Gastrocnemius medialis (tissue), 4 donors: ENCODE measurements around the gene ARHGAP35. TPM values are rescaled to one million over a fixed set of nuclear protein-coding genes. Genes with fewer than 3 reads are reported as not detected.
A peak's percentile ranks its signal among the peaks of the same experiment; 100 is the strongest.
"Not testable (repeated sequence)": the region's sequence is repeated elsewhere in the genome, so short reads cannot be mapped to it uniquely, and the experiment has no call there.

Experiments
- ATAC-seq, 2 donors: fragments of 150-250 bp; one replicate each; pipeline ENCODE4 v1.9.1; 2016
- DNase-seq, 2 donors: peaks; one replicate each; pipeline ENCODE4 v3.0.0-alpha.2; 2019
- H3K27ac ChIP-seq, 4 donors: fragments of 200-600 bp; sonication (generic); 1 replicate in 1 of 4; 2 replicates in 3 of 4; pipeline ENCODE4 v1.5.1; 2016 to 2018; ENCODE audit warnings: mild to moderate bottlenecking in 2 of 4, moderate library complexity in 1 of 4
- H3K27me3 ChIP-seq, 3 donors: fragments of 200-600 bp; sonication (generic) in 2 of 3; 1 replicate in 1 of 3; 2 replicates in 2 of 3; pipeline versions ENCODE4 v1.5.1 to v1.6.0; 2016 to 2019; ENCODE audit warnings: mild to moderate bottlenecking in 1 of 3, moderate library complexity in 1 of 3
- H3K36me3 ChIP-seq, 2 donors: fragments of 200-600 bp; sonication (generic) in 1 of 2; one replicate each; pipeline ENCODE4 v1.5.1; 2017 to 2018
- H3K4me1 ChIP-seq, 2 donors: fragments of 200-600 bp; sonication (generic) in 1 of 2; one replicate each; pipeline ENCODE4 v1.5.1; 2016 to 2017; ENCODE audit warnings: mild to moderate bottlenecking in 2 of 2
- H3K4me3 ChIP-seq, 4 donors: fragments of 200-600 bp; sonication (generic) in 3 of 4; 1 replicate in 1 of 4; 2 replicates in 3 of 4; pipeline ENCODE4 v1.5.1; 2016 to 2019; ENCODE audit warnings: mild to moderate bottlenecking in 2 of 4
- H3K9me3 ChIP-seq, 3 donors: fragments of 200-600 bp; sonication (generic) in 2 of 3; 1 replicate in 1 of 3; 2 replicates in 2 of 3; pipeline ENCODE4 v1.5.1; 2016 to 2019
- POLR2A ChIP-seq, 2 donors: fragments of 450-650 bp; IDR thresholded peaks; one replicate each; pipeline ENCODE4 v1.6.1; 2017; ENCODE audit warnings: antibody characterized with exemption in 2 of 2, mild to moderate bottlenecking in 2 of 2, moderate library complexity in 2 of 2
- in situ Hi-C, 4 donors: fragments of 200-750 bp; cut with MboI; loops; one replicate each; pipeline versions ENCODE4 v1.15.0 to v1.8.0; 2017; ENCODE audit warnings: low sequenced_read_pairs in 4 of 4
- intact Hi-C: fragments of 100-400 bp; cut with DNase I; formaldehyde crosslinking; loops from one replicate; pipeline ENCODE4 v1.15.1; 2023; ENCODE audit warnings: low total_unique reads
- total RNA-seq, 4 donors: library from RNA; depleted of rRNA; stranded (reverse); fragments of >200 nt; gene quantifications; one replicate each; pipeline versions ENCODE4 v1.1.0 to v1.2.3, GENCODE V29; 2016
- TF ChIP-seq, protein P1 (sequence below), 5 experiments: fragments of 450-650 bp in 3 of 5; fragments of 200-600 bp in 2 of 5; sonication (generic) in 2 of 5; IDR thresholded peaks in 4 of 5; conservative IDR thresholded peaks in 1 of 5; 1 replicate in 4 of 5; 2 replicates in 1 of 5; pipeline ENCODE4 v1.5.1; 2016 to 2019; ENCODE audit warnings: antibody characterized with exemption in 5 of 5, mild to moderate bottlenecking in 3 of 5, moderate library complexity in 3 of 5

ARHGAP35 gene
- total RNA-seq, 4 donors from 2014 or later = 16.1 to 43.6 (median 32.7) TPM

GRCh38 chr19:46866407-46867136 is 5.8 kb downstream of the ARHGAP35 start:
- in situ Hi-C loops (no loop called here), intact Hi-C loops (no loop called here)
- peaks cover 62 to 69% of the 10 kb centered on the region in 2 donors for H3K4me1 ChIP-seq
- no peak overlapping the region for H3K4me3 ChIP-seq
- ATAC-seq (peak in 1 of 2 donors; percentile 29), DNase-seq (no peak)
- no peaks in the 10 kb centered on the region for H3K27me3 ChIP-seq
- H3K9me3 ChIP-seq = no peaks in the 10 kb centered on the region
- peak overlapping the region; percentile 32 to 60 (median 54) for H3K27ac ChIP-seq
- no peak for TF ChIP-seq POLR2A (IDR thresholded peaks at IDR 0.05)
- TF ChIP-seq, protein P1, sequence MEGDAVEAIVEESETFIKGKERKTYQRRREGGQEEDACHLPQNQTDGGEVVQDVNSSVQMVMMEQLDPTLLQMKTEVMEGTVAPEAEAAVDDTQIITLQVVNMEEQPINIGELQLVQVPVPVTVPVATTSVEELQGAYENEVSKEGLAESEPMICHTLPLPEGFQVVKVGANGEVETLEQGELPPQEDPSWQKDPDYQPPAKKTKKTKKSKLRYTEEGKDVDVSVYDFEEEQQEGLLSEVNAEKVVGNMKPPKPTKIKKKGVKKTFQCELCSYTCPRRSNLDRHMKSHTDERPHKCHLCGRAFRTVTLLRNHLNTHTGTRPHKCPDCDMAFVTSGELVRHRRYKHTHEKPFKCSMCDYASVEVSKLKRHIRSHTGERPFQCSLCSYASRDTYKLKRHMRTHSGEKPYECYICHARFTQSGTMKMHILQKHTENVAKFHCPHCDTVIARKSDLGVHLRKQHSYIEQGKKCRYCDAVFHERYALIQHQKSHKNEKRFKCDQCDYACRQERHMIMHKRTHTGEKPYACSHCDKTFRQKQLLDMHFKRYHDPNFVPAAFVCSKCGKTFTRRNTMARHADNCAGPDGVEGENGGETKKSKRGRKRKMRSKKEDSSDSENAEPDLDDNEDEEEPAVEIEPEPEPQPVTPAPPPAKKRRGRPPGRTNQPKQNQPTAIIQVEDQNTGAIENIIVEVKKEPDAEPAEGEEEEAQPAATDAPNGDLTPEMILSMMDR (IDR thresholded peaks at IDR 0.05 in 4 of 5, conservative IDR thresholded peaks at IDR 0.05 in 1 of 5) = no peak
- no peaks in the 10 kb centered on the region for H3K36me3 ChIP-seq

GRCh38 chr19:46867170-46867569 is 6.4 kb downstream of the ARHGAP35 start:
- peak overlapping the region in 2 of 4 donors; percentile 32 to 56 for H3K27ac ChIP-seq
- in situ Hi-C loops (no loop called here), intact Hi-C loops (no loop called here)
- no peaks in the 10 kb centered on the region for H3K27me3 ChIP-seq
- no peaks in the 10 kb centered on the region for H3K9me3 ChIP-seq
- H3K36me3 ChIP-seq = no peaks in the 10 kb centered on the region
- H3K4me1 ChIP-seq = peaks cover 56 to 63% of the 10 kb centered on the region in 2 donors
- DNase-seq (no peak), ATAC-seq (no peak)
- no peak overlapping the region for H3K4me3 ChIP-seq
- TF ChIP-seq, protein P1 (IDR thresholded peaks at IDR 0.05 in 4 of 5, conservative IDR thresholded peaks at IDR 0.05 in 1 of 5) = no peak
- no peak for TF ChIP-seq POLR2A (IDR thresholded peaks at IDR 0.05)

DNA sequence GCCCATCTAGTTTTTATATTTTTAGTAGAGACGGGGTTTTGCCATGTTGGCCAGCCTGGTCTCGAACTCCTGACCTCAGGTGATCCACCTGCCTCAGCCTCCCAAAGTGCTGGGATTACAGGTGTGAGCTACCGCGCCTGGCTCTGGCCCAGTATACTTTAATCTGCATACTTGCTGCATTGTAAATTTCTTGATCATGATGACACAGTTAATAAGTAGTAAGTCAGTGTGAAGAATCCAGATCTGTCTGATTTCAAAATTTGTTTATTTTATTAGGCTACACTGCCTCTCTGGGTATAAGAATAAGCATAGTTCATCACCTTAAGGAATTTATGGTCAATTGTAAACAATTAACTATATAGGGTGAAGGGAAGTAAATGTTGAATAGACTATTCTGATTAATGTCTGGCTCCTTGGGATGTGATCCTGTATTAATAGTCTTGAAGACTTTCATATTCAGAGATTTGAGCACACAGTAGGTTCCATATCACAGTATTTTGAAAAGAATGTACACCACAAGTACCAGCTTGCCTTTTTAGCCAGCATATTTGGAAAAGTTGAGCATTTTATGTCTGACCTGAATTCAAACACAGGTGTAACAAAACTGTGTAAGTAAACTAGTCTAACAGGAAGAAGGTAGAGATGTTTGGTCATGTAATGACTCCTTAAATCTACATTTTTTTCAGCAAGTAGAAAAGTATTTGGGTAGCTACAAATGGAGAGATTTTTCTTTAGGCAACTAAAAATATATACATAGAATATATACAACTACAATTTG is 7.4 kb downstream of the ARHGAP35 start:
- Histone ChIP-seq H3K27me3 (no peaks in the 10 kb centered on the region), H3K4me3 (no peak overlapping the region), H3K4me1 (peaks cover 46 to 53% of the 10 kb centered on the region in 2 donors), H3K36me3 (no peaks in the 10 kb centered on the region), H3K9me3 (no peaks in the 10 kb centered on the region), H3K27ac (no peak overlapping the region)
- intact Hi-C loops = no loop called here
- in situ Hi-C loops = no loop called here
- TF ChIP-seq, protein P1 (IDR thresholded peaks at IDR 0.05 in 4 of 5, conservative IDR thresholded peaks at IDR 0.05 in 1 of 5) = no peak
- TF ChIP-seq POLR2A (IDR thresholded peaks at IDR 0.05) = no peak
- no peak for DNase-seq
- ATAC-seq = no peak

DNA sequence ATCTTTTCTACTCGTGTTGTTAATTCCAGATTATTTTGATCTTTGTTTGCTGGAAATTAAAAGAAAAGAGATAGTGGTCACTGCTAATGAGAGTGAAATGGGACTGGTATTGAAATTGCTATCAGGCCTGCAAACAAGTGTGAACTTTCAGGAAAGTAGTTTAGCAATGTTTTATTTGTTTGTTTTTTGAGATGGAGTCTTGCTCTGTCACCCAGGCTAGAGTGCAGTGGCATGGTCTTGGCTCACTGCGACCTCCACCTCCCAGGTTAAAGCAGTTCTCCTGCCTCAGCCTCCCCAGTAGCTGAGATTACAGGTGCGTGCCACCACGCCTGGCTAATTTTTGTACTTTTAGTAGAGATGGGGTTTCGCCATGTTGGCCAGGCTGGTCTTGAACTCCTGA is 10.4 kb downstream of the ARHGAP35 start:
- H3K36me3 ChIP-seq, ATAC-seq, in situ Hi-C loops, H3K27me3 ChIP-seq, H3K9me3 ChIP-seq, intact Hi-C loops, H3K4me3 ChIP-seq, DNase-seq, H3K27ac ChIP-seq: not testable (repeated sequence)
- H3K4me1 ChIP-seq = peaks cover 16 to 24% of the 10 kb centered on the region in 2 donors

DNA sequence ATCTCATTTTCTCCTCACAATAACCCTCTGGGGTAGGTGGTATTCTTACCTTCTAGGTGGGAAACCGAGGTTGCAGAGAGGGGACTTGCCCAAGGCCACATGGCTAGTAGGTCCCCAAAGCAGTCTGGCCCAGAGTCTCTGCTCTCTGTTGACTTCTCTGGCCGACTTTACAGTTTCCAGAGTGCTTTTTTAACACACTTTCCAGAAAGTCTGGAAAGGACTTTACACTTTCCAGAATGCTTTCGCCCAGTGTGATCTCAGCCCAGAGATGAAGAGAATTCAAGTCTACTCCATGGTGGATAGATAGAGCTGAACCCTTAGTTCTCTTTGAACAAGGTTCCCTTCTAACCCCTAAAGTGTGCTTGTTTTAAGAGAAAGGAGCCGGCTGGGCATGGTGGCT is 12.2 kb downstream of the ARHGAP35 start:
- DNase-seq = no peak
- peaks cover 3 to 6% of the 10 kb centered on the region in 2 donors for H3K4me1 ChIP-seq
- H3K27ac ChIP-seq = no peak overlapping the region
- H3K36me3 ChIP-seq = no peaks in the 10 kb centered on the region
- TF ChIP-seq, protein P1 (IDR thresholded peaks at IDR 0.05 in 4 of 5, conservative IDR thresholded peaks at IDR 0.05 in 1 of 5) = no peak
- no peak overlapping the region for H3K4me3 ChIP-seq
- H3K9me3 ChIP-seq = no peaks in the 10 kb centered on the region
- intact Hi-C loops = no loop called here
- in situ Hi-C loops = no loop called here
- no peaks in the 10 kb centered on the region for H3K27me3 ChIP-seq
- ATAC-seq = no peak
